WTC11 (cell line): ENCODE measurements around the gene WWP2. TPM values are rescaled to one million over a fixed set of nuclear protein-coding genes. Genes with fewer than 3 reads are reported as not detected.

ENCODE experiments used
- ATAC-seq: fragments of 200-7000 bp; cut with Tn5 transposase; 2 replicates; pipeline ENCODE4 v1.10.0; 2021; ENCODE audit warnings: mild to moderate bottlenecking, moderate library complexity
- CTCF ChIA-PET: fragments of 300-600 bp; sonication (Branson Sonifier 250); formaldehyde crosslinking; loops from one replicate; lab custom pipeline; 2021; ENCODE audit warnings: antibody characterized with exemption; lab: Charles Lee
- POLR2A ChIA-PET: fragments of 350-600 bp; sonication (Branson Sonifier 250); formaldehyde crosslinking; loops from one replicate; lab custom pipeline; 2021; ENCODE audit warnings: antibody characterized with exemption; lab: Charles Lee
- DNase-seq: peaks from one replicate; pipeline ENCODE4 v3.0.0; 2021; ENCODE audit warnings: low spot score
- H3K27ac Mint-ChIP-seq: 2 replicates; pipeline ENCODE4 v1.8.0; 2021; ENCODE audit warnings: mixed read lengths
- H3K27me3 Mint-ChIP-seq: 2 replicates; pipeline ENCODE4 v1.8.0; 2021; ENCODE audit warnings: low read depth, mild to moderate bottlenecking, moderate library complexity, mixed read lengths
- H3K36me3 Mint-ChIP-seq: 2 replicates; pipeline ENCODE4 v1.8.0; 2021; ENCODE audit warnings: mixed read lengths
- H3K4me1 Mint-ChIP-seq: 2 replicates; pipeline ENCODE4 v1.8.0; 2022; ENCODE audit warnings: mixed read lengths
- H3K4me3 Mint-ChIP-seq: 2 replicates; pipeline ENCODE4 v1.8.0; 2021; ENCODE audit warnings: mild to moderate bottlenecking, moderate library complexity, mixed read lengths
- H3K9me3 Mint-ChIP-seq: 2 replicates; pipeline ENCODE4 v1.8.0; 2021; ENCODE audit warnings: mixed read lengths
- FOXJ3 ChIP-seq: sonication (generic); formaldehyde crosslinking; IDR thresholded peaks from 2 replicates; pipeline ENCODE4 v1.9.0; 2021; ENCODE audit warnings: missing genetic modification reagents, mild to moderate bottlenecking, borderline replicate concordance
- KAT7 ChIP-seq: sonication (generic); formaldehyde crosslinking; IDR thresholded peaks from 2 replicates; pipeline ENCODE4 v1.8.1; 2023; ENCODE audit warnings: missing genetic modification reagents, mild to moderate bottlenecking, borderline replicate concordance
- NR3C1 ChIP-seq: sonication (generic); formaldehyde crosslinking; conservative IDR thresholded peaks from 2 replicates; pipeline ENCODE4 v1.8.1; 2023; ENCODE audit warnings: low read depth, mild to moderate bottlenecking, missing genetic modification reagents
- SMAD4 ChIP-seq: sonication (generic); formaldehyde crosslinking; IDR thresholded peaks from 2 replicates; pipeline ENCODE4 v1.8.0; 2022; ENCODE audit warnings: mild to moderate bottlenecking, missing genetic modification reagents
- STAT6 ChIP-seq: sonication (generic); formaldehyde crosslinking; conservative IDR thresholded peaks from 2 replicates; pipeline ENCODE4 v1.8.1; 2023; ENCODE audit warnings: mild to moderate bottlenecking, low read depth, missing genetic modification reagents, moderate library complexity
- ZNF232 ChIP-seq: sonication (generic); formaldehyde crosslinking; IDR thresholded peaks from 2 replicates; pipeline ENCODE4 v1.8.0; 2022; ENCODE audit warnings: mild to moderate bottlenecking, missing genetic modification reagents
- total RNA-seq: library from RNA; stranded (reverse); gene quantifications from 3 replicates; pipeline ENCODE4 v1.2.3, GENCODE V29; 2021
- TF ChIP-seq, protein P1 (sequence below): sonication (generic); formaldehyde crosslinking; conservative IDR thresholded peaks from 2 replicates; pipeline ENCODE4 v1.8.1; 2022; ENCODE audit warnings: mild to moderate bottlenecking, missing genetic modification reagents
- TF ChIP-seq, protein P2 (sequence below): sonication (generic); formaldehyde crosslinking; IDR thresholded peaks from 2 replicates; pipeline ENCODE4 v1.8.1; 2023; ENCODE audit warnings: mild to moderate bottlenecking, missing genetic modification reagents
- TF ChIP-seq, protein P3 (sequence below): sonication (generic); formaldehyde crosslinking; IDR thresholded peaks from 2 replicates; pipeline ENCODE4 v1.8.0; 2023; ENCODE audit warnings: mild to moderate bottlenecking, missing genetic modification reagents
- TF ChIP-seq, protein P4 (sequence below): sonication (generic); formaldehyde crosslinking; IDR thresholded peaks from 2 replicates; pipeline ENCODE4 v1.8.1; 2022; ENCODE audit warnings: low read depth, mild to moderate bottlenecking, moderate library complexity, missing genetic modification reagents, borderline replicate concordance
- TF ChIP-seq, protein P5 (sequence below): sonication (generic); formaldehyde crosslinking; IDR thresholded peaks from 2 replicates; pipeline ENCODE4 v1.8.0; 2023; ENCODE audit warnings: missing genetic modification reagents, mild to moderate bottlenecking, borderline replicate concordance

WWP2 gene
- total RNA-seq, 1 experiment from 2014 or later: 39.1 TPM

GRCh38 chr16:69872888-69873287, 110.8 kb downstream of the WWP2 start:
- CTCF ChIA-PET: interaction anchor here (1.2 kb wide), 1 partner anchor 58 kb away, joined by 3 read pairs; no protein-coding TSS in a partner anchor

More at GRCh38 chr16:69872888-69873287, 110.8 kb downstream of the WWP2 start:
- H3K27me3 Mint-ChIP-seq: no peaks in the 10 kb centered on the region
- TF ChIP-seq ZNF232 (no peak), KAT7 (CRISPR knock-in tag) (no peak), NR3C1 (CRISPR knock-in tag) (no peak), SMAD4 (CRISPR knock-in tag) (no peak), STAT6 (CRISPR knock-in tag) (no peak), FOXJ3 (CRISPR knock-in tag) (no peak)
- TF ChIP-seq, protein P1, sequence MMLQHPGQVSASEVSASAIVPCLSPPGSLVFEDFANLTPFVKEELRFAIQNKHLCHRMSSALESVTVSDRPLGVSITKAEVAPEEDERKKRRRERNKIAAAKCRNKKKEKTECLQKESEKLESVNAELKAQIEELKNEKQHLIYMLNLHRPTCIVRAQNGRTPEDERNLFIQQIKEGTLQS (CRISPR knock-in tag): no peak
- TF ChIP-seq, protein P2, sequence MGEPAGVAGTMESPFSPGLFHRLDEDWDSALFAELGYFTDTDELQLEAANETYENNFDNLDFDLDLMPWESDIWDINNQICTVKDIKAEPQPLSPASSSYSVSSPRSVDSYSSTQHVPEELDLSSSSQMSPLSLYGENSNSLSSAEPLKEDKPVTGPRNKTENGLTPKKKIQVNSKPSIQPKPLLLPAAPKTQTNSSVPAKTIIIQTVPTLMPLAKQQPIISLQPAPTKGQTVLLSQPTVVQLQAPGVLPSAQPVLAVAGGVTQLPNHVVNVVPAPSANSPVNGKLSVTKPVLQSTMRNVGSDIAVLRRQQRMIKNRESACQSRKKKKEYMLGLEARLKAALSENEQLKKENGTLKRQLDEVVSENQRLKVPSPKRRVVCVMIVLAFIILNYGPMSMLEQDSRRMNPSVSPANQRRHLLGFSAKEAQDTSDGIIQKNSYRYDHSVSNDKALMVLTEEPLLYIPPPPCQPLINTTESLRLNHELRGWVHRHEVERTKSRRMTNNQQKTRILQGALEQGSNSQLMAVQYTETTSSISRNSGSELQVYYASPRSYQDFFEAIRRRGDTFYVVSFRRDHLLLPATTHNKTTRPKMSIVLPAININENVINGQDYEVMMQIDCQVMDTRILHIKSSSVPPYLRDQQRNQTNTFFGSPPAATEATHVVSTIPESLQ: no peak
- TF ChIP-seq, protein P3, sequence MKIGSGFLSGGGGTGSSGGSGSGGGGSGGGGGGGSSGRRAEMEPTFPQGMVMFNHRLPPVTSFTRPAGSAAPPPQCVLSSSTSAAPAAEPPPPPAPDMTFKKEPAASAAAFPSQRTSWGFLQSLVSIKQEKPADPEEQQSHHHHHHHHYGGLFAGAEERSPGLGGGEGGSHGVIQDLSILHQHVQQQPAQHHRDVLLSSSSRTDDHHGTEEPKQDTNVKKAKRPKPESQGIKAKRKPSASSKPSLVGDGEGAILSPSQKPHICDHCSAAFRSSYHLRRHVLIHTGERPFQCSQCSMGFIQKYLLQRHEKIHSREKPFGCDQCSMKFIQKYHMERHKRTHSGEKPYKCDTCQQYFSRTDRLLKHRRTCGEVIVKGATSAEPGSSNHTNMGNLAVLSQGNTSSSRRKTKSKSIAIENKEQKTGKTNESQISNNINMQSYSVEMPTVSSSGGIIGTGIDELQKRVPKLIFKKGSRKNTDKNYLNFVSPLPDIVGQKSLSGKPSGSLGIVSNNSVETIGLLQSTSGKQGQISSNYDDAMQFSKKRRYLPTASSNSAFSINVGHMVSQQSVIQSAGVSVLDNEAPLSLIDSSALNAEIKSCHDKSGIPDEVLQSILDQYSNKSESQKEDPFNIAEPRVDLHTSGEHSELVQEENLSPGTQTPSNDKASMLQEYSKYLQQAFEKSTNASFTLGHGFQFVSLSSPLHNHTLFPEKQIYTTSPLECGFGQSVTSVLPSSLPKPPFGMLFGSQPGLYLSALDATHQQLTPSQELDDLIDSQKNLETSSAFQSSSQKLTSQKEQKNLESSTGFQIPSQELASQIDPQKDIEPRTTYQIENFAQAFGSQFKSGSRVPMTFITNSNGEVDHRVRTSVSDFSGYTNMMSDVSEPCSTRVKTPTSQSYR: no peak
- TF ChIP-seq, protein P4, sequence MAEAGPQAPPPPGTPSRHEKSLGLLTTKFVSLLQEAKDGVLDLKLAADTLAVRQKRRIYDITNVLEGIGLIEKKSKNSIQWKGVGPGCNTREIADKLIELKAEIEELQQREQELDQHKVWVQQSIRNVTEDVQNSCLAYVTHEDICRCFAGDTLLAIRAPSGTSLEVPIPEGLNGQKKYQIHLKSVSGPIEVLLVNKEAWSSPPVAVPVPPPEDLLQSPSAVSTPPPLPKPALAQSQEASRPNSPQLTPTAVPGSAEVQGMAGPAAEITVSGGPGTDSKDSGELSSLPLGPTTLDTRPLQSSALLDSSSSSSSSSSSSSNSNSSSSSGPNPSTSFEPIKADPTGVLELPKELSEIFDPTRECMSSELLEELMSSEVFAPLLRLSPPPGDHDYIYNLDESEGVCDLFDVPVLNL: no peak
- TF ChIP-seq, protein P5, sequence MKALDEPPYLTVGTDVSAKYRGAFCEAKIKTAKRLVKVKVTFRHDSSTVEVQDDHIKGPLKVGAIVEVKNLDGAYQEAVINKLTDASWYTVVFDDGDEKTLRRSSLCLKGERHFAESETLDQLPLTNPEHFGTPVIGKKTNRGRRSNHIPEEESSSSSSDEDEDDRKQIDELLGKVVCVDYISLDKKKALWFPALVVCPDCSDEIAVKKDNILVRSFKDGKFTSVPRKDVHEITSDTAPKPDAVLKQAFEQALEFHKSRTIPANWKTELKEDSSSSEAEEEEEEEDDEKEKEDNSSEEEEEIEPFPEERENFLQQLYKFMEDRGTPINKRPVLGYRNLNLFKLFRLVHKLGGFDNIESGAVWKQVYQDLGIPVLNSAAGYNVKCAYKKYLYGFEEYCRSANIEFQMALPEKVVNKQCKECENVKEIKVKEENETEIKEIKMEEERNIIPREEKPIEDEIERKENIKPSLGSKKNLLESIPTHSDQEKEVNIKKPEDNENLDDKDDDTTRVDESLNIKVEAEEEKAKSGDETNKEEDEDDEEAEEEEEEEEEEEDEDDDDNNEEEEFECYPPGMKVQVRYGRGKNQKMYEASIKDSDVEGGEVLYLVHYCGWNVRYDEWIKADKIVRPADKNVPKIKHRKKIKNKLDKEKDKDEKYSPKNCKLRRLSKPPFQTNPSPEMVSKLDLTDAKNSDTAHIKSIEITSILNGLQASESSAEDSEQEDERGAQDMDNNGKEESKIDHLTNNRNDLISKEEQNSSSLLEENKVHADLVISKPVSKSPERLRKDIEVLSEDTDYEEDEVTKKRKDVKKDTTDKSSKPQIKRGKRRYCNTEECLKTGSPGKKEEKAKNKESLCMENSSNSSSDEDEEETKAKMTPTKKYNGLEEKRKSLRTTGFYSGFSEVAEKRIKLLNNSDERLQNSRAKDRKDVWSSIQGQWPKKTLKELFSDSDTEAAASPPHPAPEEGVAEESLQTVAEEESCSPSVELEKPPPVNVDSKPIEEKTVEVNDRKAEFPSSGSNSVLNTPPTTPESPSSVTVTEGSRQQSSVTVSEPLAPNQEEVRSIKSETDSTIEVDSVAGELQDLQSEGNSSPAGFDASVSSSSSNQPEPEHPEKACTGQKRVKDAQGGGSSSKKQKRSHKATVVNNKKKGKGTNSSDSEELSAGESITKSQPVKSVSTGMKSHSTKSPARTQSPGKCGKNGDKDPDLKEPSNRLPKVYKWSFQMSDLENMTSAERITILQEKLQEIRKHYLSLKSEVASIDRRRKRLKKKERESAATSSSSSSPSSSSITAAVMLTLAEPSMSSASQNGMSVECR (CRISPR knock-in tag): no peak
- H3K27ac Mint-ChIP-seq: no peak overlapping the region
- DNase-seq (no peak), ATAC-seq (no peak)
- H3K4me3 Mint-ChIP-seq: no peak overlapping the region
- peaks cover 10% of the 10 kb centered on the region for H3K9me3 Mint-ChIP-seq
- peaks cover 29% of the 10 kb centered on the region for H3K36me3 Mint-ChIP-seq
- POLR2A ChIA-PET: no interaction called here
- H3K4me1 Mint-ChIP-seq: no peaks in the 10 kb centered on the region
